ENCODE results near the gene AASS.

Gene AASS

GRCh38 chr7:122035876-122036275 is 108.2 kb downstream of the AASS start:
- no peak for DNase-seq

GRCh38 chr7:122033641-122034040 is 110.4 kb downstream of the AASS start:
- no peak for DNase-seq

GRCh38 chr7:122027058-122027457 is 117.0 kb downstream of the AASS start:
- no peak for DNase-seq

Measured in NCI-H345 (cell line).